ENCODE data around the gene E2F7.
"Not testable (repeated sequence)": the region's sequence is repeated elsewhere in the genome, so short reads cannot be mapped to it uniquely, and the experiment has no call there.

Gene E2F7

GRCh38 chr12:77065361-77066204 lies at the start of gene E2F7:
Gene E2F7 (minus strand): TSS chr12:77065569. CDS start chr12:77064635, 934 bp downstream.
- peak; percentile 76 for DNase-seq

- no peak for DNase-seq
Measured at GRCh38 chr12:77113971-77114370, 48.6 kb upstream of the E2F7 start.

- DNase-seq = no peak
Measured at GRCh38 chr12:77108707-77109106, 43.3 kb upstream of the E2F7 start.

GRCh38 chr12:77107121-77107520 lies 41.8 kb upstream of the E2F7 start:
- no peak for DNase-seq

- no peak for DNase-seq
Measured at GRCh38 chr12:77104792-77105191, 39.4 kb upstream of the E2F7 start.

GRCh38 chr12:77104286-77104685 lies 38.9 kb upstream of the E2F7 start:
- DNase-seq = no peak

GRCh38 chr12:77102691-77103090 lies 37.3 kb upstream of the E2F7 start:
- no peak for DNase-seq

- DNase-seq = no peak
Measured at GRCh38 chr12:77102123-77102522, 36.8 kb upstream of the E2F7 start.

GRCh38 chr12:77099799-77100198 lies 34.4 kb upstream of the E2F7 start:
- no peak for DNase-seq

GRCh38 chr12:77097846-77098245 lies 32.5 kb upstream of the E2F7 start:
- no peak for DNase-seq

- not testable (repeated sequence) for DNase-seq
Measured at GRCh38 chr12:77092227-77092626, 26.9 kb upstream of the E2F7 start.

GRCh38 chr12:77089686-77090220 lies 24.4 kb upstream of the E2F7 start:
- DNase-seq = no peak

- no peak for DNase-seq
Measured at GRCh38 chr12:77087427-77087826, 22.1 kb upstream of the E2F7 start.

- DNase-seq = no peak
Measured at GRCh38 chr12:77082021-77082420, 16.7 kb upstream of the E2F7 start.

GRCh38 chr12:77079631-77080030 lies 14.3 kb upstream of the E2F7 start:
- no peak for DNase-seq

- no peak for DNase-seq
Measured at GRCh38 chr12:77078231-77078630, 12.9 kb upstream of the E2F7 start.

GRCh38 chr12:77076886-77077285 lies 11.5 kb upstream of the E2F7 start:
- no peak for DNase-seq

- not testable (repeated sequence) for DNase-seq
Measured at GRCh38 chr12:77073894-77074293, 8.5 kb upstream of the E2F7 start.

- DNase-seq = no peak
Measured at GRCh38 chr12:77072833-77073495, 7.6 kb upstream of the E2F7 start.

- no peak for DNase-seq
Measured at GRCh38 chr12:77070800-77071449, 5.6 kb upstream of the E2F7 start.

- DNase-seq = no peak
Measured at GRCh38 chr12:77070382-77070781, 5.0 kb upstream of the E2F7 start.

GRCh38 chr12:77064896-77065360 lies 441 bp downstream of the E2F7 start:
- DNase-seq = peak; percentile 1

- DNase-seq = no peak
Measured at GRCh38 chr12:77062846-77063461, 2.4 kb downstream of the E2F7 start.
